COLO829 (cell line): Measurements from ENCODE around the gene FAM222B.

ENCODE experiments used
- DNase-seq: peaks from one replicate; pipeline ENCODE4 v3.0.0; 2012; ENCODE audit warnings: low spot score

The FAM222B gene

DNA sequence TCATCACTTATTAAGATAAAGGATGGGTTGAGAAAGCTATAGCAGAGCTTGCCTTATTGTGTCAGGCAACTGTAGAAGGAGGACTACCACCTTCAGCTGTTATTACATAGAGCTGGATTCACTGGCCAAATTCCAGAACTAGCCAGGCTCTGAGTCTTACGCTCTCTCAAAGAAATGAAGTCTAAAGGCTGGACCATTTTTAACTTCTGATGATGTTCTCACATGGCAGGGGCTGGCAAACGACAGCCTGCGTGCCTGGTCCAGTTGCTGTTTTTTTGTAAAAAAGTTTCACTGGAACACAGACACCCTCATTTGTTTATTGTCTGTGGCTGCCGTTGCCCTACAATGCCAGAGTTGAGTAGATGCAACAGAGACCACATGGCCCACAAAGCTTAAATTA lies 77.6 kb downstream of the FAM222B start:
- DNase-seq = no peak

DNA sequence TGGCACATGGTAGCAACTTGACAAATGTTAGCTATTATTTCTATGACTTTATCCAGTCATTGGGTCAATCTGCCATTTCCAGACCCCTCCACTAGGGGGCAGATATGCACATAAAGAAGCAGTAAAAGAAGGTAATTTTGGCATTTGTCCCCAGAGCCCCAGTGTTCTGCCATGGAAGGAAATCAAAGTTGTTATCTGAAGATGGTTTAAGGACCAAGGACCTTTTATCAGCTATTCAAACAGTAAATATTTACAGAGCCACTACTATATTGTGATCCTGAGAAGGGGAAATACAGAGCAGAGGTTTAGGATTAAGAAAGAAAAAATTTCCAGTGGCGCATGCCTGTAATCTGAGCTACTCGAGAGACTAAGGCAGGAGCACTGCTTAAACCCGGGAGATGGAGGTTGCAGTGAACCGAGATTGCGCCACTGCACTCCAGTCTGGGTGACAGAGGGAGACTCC lies 78.8 kb downstream of the FAM222B start:
- peak; percentile 66 for DNase-seq

DNA sequence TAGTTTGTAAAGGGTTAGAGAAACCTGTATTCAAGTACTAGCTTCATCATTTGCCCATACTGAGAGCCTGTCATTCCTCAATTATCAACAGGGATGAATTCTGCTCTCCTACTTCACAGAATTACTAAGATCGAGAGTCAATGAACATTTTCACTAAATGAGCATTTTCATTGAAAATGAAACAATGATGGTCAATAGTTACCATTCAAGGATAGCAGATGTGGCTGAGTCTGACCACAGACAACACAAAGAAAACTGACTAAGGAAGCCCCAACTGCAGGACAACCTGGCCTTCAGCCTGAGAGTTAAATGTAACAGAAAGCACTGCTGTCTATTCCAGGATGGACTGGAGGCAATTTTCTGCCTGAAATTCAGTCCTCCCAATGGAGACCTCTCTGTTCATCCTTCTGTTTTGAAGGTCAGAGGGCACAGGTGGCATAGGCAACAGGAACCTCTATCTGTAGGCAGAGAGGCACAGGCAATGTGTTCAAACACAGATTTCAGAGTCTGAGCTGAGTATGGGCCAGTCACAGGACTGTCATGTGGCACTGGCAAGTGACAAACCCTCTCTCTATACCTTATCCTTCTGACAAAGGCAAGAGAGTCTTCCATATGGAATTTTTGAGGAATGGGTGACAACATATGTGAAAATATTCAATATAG lies 79.3 kb downstream of the FAM222B start:
- no peak for DNase-seq

DNA sequence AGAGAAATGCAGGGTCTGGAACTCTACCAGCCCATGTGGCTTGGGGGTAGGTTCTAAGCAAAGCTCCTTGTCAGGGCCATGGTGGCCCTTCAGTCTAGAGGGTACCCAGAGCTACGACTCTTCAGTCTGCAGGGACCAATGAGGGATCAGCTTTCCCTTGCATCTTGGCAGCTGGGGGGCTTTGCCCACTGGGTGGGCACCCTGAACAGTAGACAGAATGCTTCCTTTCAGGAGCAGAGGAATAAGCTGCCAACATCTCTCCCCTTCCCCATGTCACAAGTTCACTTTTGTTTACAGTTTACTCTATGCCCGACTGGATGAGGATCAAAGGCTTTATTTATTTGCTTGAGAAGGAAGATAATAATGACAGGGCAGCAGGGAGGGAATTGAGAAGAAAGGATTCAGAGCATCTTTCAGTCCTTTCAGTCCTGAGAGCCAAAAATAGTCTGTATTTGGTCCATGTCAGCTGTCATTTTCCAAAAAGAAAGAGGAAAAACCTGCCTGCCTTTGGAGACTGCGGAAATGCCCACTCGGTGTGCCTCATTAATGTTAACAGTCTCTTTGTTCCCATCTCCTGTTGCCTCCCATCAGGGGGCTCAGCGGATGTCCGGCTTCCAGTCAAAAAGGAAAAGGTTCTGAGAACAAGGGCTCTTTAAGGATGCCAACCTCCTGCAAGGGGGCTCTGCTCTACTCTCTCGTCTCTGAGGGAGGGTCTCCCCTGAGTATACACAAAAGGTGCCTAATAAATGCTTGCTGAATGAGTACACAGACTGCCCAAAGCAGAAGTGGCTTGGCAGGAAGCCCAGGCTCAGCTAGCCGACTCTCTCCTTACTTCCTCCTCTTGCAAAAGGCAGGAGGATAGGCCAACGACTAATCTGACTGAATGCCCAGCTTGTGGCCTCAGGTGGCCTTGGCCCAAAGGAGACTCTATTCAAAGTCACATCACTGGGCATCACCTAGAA lies 81.7 kb downstream of the FAM222B start:
- peak; percentile 84 for DNase-seq

DNA sequence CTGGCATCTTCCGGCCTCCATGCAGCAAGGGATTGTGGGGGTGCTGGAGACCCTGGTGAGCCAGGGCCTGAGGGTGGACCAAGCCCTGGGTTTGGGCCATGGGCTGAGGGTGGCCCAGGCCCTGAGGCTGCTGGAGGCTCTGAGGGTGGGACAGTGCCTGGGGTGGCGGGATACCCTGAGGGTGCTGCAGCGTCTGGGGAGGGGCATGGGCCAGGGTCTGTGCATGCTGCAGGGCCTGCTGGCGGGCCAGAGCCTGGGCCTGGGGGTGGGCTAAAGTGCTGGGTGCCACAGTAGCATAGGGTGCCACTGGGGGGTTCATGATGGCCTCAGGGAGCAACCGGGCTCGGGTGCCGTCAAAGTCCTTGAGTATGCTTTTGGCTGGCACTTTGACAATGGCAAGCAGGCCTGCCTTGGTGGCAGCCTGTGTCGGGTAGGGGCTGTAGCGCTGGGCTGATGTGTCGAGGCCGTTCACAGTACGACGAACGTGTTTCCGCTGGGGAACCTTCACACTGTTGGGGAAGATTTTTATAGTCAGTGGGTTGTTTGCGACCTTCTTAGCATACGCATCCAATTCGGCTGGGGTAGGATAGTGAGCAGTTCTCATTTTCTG lies 83.2 kb downstream of the FAM222B start:
- DNase-seq = no peak

DNA sequence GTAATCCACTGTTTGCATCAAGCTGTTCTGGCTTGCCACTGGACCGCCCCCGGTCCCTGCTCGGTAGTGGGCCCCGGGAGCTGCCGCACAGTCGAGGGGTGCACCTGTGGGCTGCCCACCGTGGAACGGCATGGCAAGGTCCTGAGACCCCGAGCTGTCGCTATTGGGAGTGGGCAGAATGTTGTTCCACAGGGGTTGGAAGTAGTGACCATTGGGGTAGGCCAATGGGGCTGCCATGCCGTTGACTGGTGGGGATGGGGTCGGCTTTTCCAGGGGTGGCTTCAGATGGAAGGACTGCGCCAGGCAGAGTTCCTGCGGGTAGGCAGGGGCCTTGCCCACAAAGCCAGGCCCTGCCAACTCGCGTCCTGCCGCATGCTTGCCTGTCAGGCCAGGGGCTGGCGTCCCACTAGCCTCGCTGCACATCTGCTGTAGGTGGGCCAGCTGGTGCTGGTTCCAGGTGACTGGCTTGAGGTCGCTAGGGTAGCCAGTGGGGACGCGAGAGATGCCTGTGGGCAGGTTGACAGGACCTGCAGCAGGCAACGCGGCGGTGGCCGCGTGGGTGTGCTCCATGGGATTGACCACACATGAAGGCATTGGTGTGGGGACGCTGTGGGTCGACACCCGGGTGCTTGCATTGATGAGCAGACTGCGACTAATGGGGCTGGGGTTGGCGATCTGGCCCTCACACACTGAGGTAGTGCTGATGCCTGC lies 84.0 kb downstream of the FAM222B start:
- no peak for DNase-seq

DNA sequence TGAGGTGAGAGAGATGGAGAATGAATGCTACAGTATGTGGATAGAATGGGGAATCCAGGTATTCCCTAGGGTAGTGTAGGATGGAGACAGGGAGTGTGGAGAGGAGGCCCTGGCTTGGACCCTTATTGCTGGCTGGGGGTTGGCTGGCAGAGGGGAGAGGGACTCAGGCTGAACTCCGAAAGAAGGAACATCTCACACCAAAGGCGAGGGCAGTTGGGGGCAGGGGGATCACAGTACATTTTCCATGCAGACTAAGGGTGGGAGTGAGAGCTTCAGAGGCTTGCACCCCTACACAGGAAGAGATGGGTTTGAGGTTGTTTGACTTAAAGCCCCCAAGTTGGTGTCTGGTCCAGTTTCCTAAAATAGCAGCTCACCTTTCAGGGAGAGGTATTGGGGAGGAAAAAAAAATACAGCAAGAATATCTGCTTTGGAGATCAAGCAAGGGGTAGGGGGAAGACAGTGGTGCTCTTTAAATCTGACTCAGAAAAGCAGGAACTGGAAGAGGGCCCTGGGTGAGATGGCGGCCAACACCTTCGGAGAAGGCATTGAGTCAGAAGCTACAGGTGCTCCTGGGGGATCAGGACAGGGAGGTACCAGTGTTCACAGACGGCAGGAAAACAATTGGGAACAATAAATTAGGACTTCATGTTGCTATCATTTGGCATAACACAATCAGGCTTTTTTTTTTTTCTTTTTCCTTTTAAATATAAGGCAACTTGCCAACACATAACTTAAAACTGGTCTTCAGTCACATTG lies 86.4 kb downstream of the FAM222B start:
- no peak for DNase-seq

DNA sequence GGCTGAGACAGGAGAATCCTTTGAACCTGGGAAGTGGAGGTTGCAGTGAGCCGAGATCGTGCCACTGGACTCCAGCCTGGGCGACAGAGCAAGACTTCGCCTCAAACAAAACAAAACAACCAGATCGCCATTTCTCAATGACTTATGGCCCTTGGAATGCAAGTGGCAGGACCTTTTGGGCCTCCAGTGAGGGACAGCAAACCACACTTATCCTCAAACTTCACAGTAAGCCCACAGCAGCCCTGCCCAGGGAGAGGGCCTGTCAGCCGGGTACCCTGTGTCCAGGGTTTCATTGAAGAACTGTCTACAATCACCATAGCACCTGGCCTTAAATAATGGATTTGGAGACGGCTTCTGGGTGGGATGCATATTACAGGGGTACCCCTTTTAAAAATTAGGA lies 87.1 kb downstream of the FAM222B start:
- DNase-seq = no peak

DNA sequence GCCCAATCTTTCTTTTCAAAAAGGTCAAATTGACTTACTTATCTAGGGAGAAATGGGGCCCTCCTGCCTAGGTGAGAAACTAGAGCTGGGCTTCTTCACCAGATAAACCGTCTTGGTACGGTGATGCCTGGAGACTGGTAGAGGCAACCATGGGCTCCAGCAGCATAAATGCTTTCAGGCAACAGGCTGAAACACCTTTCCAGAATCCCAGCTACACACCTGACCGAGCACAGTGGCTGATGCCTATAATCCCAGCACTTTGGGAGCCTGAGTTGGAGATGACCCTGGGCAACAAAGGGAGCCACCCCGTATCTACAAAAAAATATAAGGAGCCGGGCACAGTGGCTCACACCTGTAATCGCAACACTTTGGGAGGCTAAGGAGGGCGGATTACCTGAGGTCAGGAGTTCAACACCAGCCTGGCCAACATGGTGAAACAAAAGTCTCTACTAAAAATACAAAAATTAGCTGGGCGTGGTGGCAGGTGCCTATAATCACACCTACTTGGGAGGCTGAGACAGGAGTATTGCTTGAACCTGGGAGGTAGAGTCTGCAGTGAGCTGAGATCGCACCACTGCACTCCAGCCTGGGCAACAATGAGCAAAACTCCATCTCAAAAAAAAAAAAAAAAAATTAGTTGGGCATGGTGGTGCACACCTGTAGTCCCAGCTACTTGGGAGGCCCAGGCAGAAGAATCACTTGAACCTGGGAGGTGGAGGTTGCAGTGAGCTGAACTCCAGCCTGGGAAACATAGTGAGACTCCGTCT lies 90.8 kb downstream of the FAM222B start:
- DNase-seq = no peak

DNA sequence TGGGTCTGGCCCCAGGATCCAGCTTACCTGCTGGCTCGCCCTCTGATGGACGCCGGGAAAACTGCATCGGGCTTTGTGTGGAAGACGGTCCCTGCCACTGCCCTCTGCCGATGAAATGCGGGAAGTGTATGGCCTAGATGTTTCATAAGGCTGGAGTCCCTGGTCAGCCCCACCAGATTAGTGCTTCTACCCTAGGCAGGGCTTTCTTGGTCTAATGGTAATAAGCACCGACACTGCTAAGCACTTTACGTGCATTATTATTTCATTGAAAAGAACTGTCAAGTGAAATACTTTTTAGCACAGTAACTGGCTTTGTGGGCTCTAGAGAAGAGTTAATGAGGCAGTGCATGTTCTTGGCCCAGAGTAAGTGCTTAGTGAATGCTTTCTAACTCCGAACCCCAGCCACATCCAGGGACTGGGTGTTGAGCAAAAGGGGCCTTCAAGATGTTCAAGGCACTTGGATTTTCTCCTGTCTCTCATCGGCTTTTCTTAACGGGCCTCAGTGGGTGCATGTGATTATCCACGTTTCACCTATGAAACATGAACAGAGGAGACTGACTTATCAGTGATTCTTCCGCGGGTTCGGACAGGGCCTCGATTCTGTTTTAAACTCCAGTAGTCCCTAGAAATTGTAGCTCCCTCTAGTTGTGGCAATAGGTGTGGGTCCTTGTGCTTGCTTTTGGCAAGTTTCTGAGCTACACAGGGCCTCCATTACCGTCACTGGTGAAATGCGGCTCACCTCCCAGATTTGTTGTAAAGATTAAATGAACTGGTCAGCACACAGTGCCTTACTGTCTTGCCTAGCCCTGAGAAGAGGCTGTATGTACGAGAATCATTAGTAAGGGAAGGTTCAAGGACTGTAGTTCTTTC lies 92.2 kb downstream of the FAM222B start:
- peak; percentile 67 for DNase-seq

DNA sequence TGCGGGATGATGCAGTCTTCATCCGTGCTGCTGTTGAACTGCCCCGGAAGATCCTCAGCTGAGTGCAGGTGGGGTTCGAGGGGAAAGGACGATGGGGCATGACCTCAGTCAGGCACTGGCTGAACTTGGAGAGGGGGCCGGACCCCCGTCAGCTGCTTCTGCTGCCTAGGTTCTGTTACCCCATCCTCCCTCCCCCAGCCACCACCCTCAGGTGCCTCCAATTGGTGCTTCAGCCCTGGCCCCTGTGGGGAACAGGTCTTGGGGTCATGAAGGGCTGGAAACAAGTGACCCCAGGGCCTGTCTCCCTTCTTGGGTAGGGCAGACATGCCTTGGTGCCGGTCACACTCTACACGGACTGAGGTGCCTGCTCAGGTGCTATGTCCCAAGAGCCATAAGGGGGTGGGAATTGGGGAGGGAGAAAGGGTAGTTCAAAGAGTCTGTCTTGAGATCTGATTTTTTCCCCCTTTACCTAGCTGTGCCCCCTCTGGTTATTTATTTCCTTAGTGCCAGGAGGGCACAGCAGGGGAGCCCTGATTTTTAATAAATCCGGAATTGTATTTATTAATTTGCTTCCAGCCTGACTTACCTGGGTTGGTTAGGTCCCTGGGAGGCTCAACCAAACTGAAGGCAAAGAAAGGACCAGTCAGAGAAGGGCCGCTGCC lies 92.9 kb downstream of the FAM222B start:
- DNase-seq = no peak

DNA sequence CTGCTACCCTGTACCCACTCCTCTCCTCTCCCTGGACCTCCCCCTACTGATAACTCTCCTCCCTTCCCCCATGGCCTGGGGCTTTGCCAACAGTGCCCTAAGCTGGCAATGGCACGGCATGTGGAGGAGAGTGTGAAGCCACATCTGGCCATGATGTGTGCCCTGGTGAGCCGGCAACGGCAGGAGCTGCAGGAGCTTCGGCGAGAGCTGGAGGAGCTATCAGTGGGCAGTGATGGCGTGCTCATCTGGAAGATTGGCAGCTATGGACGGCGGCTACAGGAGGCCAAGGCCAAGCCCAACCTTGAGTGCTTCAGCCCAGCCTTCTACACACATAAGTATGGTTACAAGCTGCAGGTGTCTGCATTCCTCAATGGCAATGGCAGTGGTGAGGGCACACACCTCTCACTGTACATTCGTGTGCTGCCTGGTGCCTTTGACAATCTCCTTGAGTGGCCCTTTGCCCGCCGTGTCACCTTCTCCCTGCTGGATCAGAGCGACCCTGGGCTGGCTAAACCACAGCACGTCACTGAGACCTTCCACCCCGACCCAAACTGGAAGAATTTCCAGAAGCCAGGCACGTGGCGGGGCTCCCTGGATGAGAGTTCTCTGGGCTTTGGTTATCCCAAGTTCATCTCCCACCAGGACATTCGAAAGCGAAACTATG lies 93.6 kb downstream of the FAM222B start:
- DNase-seq = no peak

DNA sequence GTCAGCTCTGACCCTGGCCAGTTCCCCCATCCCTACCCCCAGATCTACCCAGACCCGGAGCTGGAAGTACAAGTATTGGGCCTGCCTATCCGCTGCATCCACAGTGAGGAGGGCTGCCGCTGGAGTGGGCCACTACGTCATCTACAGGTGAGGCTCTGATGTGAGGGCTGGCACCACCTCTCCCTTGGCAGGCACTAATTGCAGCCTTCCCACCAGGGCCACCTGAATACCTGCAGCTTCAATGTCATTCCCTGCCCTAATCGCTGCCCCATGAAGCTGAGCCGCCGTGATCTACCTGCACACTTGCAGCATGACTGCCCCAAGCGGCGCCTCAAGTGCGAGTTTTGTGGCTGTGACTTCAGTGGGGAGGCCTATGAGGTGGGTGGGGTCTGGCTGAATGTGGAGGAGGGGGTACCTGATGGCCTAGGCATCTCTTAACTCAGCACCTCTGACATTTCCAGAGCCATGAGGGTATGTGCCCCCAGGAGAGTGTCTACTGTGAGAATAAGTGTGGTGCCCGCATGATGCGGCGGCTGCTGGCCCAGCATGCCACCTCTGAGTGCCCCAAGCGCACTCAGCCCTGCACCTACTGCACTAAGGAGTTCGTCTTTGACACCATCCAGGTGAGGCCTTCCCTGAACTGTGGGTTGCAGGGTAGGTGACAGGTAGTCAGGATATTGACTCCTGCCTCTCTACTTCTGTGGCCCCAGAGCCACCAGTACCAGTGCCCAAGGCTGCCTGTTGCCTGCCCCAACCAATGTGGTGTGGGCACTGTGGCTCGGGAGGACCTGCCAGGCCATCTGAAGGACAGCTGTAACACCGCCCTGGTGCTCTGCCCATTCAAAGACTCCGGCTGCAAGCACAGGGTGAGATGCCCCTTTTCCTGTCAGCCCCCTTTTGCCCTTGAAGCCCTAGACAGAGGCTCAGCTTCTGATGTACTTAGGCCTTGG lies 94.5 kb downstream of the FAM222B start:
- DNase-seq = no peak

DNA sequence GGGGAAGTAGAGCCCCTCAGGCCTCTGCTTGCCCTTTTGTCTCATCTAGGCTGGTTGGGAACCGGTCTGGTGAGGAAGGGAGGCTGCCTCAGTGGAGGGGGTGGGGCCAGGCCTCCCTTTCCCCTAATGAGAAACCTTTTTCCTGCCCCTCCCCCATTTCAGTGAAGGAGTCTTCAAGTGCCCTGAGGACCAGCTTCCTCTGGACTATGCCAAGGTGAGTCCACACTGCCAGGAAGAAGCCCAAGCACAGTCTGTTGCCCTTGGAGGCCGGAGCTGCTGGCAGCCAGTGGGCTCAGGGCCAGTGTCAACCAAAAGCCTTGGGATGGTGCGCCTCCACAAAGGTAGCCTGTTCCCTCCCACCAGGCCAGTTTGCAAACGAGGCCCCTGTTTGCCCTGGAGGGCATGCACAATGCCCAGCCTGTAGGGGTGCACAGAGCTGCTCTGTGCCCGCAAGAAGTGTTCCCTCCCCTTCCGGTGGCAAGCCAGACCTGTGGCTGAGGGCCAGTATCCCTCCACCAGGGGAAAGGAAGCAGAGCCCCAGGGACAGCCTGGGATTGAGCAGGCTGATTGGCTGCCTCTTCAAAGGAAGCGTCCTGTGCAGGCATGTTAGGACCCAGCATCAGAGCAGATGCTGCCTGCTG lies 95.4 kb downstream of the FAM222B start:
- no peak for DNase-seq

DNA sequence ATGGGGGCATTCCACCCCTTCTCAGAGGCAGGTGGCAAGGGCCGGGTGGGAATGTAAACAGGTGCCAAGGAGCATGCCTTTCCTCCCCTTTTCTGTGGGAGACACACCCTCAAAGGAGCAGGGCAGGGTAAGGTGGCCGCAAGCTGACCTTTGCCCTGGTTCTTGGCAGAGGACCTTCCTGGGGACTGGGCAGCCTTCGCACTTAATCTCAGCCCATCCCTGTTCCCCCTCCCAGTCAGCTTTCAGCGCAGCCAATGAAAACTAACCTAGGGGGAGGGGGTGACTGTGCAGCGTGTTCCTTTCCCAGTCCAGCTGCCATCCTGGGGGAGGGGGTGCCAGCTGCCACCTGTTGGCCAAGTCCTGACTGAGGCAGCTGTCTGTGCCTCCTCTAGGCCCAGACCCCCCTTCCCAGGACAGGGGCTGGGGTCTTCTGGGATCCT lies 96.0 kb downstream of the FAM222B start:
- no peak for DNase-seq

DNA sequence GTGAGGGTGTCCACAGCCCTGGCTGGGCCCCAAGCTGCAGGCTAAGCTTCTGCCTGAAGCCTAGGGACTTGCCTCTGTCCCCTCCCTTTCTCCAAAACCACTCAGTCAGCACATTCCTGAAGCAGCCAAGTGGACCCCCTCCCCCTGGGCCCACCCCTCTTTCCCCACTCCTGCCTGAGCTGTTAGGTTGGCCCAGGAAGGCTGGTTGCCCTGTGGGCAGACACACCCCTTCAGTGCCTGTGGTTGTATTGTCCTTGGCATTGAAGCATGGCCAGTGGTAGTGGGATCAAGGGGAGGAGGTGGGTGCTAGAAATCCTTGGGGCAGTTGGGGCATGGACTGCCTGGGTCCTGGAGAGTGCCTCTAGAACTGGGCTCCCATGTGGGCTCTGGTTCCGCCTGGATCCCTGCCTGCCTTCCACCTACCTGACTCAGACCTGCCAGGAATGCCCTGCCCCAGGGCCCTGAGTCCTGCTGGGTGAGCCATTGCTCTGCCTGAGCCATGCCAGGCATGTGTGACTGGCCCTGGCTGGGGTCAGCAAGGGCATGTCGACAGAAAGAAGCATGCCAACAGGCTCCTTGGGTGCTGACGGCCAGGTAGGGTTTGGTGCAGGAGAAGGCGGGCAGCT lies 96.7 kb downstream of the FAM222B start:
- DNase-seq = no peak
